Measurements from ENCODE around the gene CST5.
"Not testable (repeated sequence)": the region's sequence is repeated elsewhere in the genome, so short reads cannot be mapped to it uniquely, and the experiment has no call there.

CST5 gene

DNA sequence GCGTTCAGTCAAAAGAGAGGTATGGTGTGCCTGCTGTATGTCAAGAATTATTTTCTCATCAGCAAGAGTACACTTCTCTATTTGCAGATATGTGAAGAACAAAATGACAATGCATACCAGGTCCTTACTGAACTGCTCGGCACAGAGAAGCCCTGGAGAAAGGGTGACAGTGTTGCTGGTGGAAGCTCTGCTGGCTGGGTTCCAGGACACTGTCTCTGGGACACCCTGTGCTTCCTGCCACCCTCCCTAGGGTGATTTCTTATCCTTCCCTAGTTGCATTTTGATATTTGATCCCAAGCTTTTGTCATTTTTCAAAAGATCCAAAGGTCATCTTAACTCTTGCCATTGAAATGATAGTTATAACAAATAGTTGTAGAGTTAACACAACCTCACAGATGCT lies 8.3 kb upstream of the CST5 start:
- no peak for DNase-seq

DNA sequence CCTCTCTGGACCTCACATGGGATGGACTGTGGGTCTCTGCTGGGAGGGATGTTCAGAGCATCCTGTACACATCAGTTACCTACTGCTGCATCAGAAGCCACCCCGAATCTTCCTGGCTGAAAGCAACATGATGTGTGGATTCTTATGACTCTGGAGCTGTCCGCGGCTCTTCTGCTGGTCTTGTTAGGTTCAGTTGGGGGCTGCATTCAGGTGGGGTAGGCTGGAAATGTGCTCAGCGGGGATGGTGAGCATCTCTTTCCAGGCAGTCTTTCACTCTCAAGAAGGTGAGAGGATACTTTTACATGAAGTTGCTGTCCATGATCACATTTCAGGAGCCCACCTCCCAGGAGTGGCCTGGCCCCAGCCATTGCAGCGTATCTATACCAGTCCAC lies 5.2 kb upstream of the CST5 start:
- no peak for DNase-seq

DNA sequence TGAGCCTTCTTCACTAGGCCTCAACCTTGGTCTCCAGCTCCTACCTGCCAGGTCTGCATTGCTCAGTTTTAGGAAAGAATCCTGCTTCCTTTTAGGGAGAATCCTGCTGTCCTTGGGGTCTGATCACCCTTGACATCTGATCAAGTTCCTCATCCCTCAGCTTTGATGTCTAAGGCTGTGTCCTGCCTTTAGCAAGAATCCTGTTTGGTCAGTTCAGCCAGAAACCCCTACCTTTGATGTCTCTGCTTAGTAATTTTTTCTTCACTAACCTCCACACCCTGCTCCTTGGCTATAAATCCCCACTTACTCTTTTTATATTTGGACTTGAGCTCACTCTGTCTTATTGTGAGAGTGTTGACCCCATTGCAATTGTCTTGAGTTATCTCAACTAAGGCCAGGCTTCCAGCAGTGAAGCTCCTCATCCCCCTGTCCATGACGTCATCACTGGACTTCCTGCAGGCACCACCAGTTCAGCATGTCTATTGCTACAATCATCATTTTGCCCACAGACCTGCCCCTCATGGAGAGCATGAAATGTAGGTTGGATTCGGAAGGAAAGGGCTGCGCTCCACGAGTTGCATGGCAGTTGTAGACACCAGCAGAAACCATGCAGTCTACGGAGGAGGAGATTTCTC lies 4.7 kb upstream of the CST5 start:
- DNase-seq, result no peak

DNA sequence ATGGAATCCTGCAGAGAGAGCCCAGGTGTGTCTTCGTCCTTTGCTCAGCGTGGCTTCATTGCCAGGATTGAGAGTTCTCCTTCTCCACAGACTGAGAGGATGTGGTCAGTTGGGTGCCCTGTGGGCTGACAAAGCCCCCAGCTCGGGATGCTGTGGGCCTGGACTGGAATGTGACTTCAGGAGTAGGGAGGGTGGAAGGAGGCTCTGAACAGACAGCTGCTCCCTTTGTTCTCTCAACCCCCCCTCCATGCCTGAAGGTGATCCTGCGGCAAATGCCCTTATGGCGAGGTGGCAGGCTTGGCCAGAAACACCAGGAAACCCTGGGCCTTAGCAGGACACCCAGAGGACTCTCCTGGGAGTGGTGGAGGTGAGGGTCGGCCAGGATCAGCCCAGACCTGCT lies 1.8 kb upstream of the CST5 start:
- DNase-seq, result no peak

DNA sequence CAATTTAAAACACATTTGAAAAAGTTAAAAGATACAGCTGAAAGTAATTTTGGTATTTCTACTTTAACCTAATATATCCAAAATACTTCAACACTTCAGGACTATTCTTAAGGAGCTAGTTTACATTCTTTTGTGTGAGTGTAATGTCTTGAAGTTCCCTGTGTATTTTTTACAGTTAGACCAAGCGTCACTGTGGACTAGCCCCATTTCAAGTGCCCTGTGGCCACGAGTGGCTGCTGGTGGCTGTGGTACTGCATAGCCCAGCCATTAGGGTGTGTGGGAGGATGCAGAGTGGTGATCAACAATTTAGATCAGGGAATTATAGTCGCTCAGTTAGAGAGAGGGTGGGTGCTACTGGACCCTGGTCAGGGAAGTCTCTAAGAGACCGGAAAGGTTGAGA lies 869 bp upstream of the CST5 start:
- DNase-seq, result no peak

DNA sequence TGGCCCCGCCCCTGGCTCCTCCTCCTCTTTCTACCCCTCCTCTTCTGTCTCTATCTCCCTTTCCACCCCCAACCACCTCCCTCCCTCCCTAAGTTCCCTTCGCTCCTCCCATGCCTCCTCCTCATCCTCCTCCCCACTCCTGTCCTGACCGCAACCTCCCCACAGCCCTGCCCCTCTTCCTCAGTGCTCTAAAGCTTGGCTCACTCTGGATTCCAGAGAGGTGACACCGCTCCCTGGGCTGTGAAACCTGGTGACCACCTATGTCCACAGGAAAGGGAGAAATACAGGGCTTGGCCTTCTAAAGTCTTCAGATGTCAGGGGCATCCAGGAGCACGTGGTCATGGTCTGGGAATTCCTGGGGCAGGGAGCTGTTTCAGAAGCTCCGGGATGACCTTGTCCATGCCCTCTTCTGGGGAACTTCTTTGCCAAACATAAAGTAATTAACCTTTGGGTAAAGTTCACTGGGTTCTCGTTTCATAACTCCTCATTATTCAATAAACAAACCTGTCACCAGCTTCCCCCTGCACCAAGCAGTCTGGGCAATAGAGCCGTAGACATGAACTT lies 345 bp upstream of the CST5 start:
- no peak for DNase-seq

DNA sequence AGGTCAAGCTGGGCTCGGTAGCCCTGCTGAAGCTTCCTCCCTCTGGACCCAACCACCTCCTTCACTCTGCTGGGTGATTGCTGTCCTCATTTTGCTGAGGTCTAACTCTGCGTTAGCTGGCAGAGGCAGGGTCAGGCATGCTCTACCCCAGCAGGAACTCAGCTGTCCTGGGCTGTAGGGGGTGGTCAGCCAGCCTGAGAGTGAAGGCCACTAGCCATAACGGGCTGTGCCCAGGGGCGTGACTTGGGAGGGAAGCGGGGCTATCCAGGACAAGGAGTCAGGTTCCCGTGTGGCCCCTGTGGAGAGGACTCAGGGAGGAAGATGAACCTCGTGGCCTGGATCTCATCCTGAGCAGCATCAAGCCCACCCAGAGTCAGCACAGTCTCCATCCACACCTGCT lies 761 bp downstream of the CST5 start:
- no peak for DNase-seq

DNA sequence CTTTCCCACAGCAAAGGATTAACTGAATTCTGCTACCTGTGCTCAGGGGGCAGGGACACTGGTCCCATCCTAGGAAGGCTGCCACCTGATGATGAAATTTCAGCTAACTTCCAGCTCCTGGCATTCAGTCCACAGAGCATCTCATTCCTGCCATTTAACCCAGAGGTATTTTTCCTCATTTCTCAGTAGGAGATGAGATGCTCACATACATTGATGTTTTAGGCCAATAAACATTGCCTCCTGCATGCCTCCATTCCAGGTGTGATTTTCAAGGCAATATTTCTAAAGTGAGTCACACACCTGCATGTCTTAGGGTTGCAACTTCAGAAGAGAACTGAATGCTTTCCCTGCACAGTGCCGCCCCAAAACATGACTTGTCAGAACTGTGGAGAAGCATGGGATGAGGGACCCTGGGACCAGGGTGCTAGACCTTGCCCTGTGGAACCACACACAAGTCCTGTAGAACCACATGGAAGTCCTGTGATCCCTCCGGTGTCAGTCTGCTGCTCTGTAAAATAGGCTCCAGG lies 1.5 kb downstream of the CST5 start:
- DNase-seq, result not testable (repeated sequence)

DNA sequence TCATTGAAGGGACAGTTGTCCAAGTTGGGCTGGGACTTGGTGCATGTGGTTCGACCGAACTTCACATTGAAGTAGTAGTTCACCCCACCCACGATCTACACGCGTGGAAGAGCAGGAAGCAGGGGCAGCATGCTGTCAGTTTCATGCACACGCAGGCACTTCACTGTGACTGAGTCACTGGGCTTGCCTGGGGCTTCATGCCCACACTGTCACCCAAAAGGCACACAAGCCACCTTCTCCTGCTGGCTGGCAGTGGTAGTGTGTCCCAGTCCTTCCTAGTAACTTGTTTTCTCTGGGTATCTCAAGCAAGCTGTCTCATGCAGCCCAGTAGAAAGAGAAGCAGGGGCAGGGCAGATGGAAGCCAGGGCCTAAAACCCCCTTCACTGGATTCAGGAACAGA lies 2.0 kb downstream of the CST5 start:
- DNase-seq, result no peak

DNA sequence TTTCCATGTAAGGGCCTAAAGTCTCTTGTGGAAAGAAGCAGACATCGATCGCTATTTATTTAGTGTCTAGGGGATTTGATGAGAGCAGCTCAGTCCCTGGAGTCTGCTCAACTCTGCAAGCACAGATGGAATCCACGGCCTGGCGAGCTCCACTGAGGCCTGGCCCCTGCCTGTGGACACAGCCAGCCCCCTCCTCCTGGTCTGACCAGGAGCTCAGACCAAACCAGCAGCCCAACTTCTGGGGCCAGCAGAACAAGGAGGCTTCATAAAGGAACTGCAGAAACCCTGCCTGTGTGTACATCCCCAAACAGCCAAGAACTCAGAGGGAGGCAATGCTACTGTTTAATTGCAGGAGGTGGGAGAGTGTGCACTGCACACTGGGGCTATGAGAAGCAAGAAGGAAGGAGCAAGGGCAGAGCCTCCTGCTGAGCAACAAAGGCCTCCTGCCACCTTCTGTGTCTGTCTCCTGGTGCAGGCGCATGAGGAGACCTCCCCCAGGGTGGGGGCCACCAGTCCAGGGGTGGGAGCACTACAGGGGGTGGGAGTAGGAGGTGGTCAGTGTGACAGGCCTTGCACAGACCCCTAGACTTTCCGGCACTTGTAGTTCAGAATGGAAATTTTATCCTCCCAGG lies 3.8 kb downstream of the CST5 start:
- no peak for DNase-seq

DNA sequence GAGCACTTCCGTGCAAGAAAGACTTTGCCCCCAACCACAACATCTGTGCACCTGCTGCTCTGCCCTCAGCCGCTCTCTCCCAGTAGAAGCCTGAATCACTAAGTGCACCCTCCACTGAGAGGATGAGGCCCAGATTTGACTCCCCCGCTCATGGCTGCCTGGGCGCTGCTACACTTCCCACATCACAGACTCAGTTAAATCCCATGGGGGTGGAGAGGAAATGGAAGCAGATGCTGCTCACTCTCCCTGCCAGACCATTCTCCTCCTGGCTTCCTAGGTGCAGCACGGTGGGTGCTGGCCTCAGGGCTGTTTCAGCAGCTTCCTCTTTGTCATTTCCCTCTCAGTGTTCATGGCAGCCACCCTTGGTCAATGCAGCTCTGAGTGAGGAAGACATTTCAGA lies 4.8 kb downstream of the CST5 start:
- no peak for DNase-seq

DNA sequence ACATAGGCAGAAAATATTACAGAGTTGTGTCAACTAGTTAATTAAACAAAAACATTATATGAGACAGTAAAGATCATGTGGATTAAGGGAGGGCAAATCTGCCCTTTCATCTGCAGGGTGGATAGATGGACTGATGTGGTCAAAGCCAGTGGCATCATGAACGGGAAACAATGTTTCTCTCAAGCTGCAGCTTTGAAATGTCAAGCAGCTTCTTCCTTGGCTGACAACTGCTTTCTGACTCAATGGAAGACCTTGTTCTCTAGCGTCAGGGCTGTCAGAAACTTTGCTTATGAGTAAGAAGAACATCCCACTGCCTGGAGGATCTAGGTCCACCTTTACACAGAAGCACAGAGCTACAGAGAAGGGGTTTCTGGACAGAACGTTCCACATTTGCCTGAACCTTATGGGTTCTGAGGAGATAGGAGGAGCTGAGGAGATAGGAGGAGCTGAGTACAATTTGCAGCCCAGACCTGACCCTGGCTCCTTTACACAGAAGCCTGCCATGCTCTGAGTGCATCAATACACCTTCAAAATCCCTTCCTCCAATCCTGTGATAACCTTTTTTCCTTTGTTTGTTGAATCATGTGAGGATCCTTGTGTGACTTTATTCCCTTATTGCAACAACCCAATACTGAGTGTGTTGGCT lies 6.1 kb downstream of the CST5 start:
- DNase-seq, result no peak

DNA sequence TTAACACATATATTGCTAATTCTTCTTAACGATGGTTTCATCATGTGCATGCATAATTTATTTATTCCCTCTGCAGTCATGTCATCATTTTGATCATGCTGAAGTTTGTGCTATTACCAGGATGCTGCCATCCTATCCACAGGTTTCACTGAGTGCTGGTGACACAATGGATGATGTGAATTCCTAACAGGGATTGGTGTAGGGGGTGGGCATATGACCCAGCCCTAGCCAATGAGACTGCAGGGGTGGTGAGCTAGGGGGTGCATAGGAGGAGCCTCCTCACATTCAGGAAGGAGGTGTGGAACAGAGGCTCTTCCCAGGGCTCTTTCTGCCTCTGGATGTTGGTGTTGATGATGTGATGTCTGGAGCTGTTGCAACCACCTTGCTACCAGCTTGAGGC lies 7.5 kb downstream of the CST5 start:
- DNase-seq, result no peak

DNA sequence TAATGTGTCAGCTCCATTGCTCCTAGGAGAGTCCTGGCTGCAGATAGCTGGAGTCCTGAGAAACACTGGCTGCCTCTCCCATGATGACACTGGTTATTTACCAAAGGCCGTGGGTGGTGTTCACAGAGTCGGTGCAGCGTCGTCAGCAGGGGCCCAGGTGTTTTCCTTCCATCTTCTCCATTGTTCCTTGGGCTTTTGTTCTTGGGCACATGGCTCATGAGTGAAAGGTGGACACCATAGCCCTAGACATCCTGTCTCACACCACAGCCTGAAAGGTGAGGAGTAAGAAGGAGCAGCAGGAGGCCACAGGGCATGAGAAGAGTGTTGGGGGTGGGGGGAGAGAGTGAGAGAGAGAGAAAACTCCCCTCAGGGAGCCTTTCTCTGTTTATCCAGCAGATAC lies 9.1 kb downstream of the CST5 start:
- no peak for DNase-seq

DNA sequence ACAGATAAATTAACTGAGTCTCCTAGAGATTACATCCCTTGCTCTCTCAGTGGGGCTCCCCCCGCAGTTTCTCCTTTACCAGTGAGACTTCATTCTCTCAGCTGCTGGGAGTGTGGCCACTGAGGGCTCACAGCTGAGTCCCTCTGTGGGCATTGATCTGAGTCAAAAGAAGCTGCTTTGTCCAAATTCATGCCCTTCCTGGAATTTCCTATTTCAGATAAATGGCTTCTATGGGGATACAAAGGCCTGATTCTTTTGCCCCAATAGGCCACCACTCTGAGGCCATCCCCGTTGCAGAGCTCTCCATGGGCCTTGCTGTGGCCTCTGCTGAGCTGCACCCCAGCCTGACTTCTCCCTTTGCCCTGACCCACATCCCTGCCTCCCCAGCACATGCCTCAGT lies 10.0 kb downstream of the CST5 start:
- DNase-seq, result no peak

DNA sequence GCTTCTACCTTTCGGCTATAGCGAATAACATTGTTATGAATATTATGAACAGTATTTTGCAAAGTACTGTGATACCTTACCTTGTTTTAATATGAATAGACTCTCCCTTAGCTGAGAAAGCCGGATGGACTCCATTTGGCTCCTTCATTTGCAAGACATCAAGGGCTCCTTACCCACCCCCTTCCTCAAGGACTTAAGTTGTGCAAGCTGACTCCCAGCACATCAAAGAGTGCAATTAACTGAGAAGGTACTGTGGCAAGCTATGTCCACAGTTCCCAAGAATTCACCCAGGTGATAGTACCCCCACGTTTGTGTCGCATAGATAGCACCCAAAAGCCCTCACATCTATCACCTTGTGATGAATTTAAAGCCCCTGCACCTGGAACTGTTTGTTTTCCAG lies 11.2 kb downstream of the CST5 start:
- no peak for DNase-seq

DNA sequence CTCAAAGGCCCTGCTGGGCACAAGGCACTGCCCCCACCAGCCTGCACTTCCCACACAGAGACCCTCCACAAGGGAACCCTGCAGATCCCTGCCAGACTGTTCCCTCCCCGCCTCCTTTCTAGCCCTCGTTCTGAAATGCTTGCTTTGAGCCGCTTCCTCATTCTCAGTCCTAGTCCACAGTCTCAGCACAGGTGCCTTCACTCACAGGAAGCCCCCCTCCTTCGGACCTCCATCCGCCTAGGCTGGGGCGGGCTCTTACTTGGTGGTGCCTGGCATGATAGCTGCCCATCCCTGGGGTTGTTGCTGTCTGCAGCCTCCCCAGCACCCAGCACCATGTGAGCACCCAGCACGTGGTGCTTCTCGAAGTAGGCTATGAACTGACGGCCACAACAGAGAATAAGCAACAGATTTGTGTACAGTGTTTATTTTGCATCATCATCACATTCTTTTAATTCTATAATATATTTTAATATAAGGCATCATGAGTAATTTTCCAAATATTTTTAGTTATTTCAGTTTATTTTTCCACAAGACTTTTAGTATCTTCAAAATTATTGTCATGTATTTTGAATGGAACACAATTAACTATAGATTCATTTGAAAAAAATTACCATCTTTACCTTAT lies 12.3 kb downstream of the CST5 start:
- no peak for DNase-seq

DNA sequence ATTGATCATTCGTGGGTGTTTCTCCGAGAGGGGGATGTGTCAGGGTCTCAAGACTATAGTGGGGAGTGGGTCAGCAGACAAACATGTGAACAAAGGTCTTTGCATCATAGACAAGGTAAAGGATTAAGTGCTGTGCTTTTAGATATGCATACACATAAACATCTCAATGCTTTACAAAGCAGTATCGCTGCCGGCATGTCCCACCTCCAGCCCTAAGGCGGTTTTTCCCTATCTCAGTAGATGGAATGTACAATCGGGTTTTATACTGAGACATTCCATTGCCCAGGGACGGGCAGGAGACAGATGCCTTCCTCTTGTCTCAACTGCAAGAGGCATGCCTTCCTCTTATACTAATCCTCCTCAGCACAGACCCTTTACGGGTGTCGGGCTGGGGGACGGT lies 18.8 kb downstream of the CST5 start:
- DNase-seq, result not testable (repeated sequence)

DNA sequence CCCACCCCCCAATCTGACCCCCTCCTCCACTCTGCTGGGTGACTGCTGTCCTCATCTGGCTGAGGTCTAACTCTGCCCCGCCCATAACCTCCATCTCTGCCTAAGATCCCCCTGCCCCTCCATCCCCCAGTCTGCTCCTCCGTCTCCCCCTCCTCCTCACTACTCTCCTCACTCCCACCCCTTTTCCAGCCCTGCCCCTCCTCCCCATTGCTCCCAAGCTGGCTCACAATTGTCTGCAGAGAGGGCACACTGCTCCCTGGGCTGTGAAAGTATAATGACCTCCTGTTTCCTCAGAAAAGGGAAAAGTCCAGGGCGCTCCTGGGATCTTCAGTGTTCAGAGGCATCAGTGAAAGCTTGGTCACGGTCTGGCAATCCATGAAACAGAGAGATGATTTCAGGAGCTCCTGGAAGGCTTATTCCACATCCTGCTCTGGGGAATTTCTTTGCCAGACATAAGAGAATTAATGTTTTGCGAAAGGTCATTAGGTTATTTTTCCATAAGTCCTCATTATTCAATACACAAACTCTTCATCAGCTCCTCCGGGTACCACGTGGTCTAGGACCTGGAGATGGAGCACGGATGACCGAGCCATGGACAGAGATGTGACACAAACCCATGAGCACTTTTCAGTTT lies 21.5 kb downstream of the CST5 start:
- DNase-seq, result no peak

DNA sequence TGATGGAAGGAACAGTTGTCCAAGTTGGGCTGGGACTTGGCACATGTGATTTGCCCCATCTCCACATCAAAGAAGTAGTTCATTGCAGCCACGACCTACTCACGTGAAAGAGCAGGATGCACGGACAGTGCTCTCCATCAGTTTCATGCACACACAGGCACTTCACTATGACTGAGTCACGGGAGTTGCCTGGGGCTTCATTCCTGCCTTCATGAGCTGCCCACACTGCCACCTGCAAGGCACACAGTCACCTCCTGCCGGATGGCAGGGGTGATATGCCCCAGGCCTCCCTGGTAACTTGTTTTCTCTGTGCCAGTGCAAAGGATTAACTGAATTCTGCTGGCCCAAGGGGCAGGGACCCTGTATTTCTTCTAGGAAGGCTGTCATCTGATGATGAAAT lies 22.8 kb downstream of the CST5 start:
- DNase-seq, result no peak

DNA sequence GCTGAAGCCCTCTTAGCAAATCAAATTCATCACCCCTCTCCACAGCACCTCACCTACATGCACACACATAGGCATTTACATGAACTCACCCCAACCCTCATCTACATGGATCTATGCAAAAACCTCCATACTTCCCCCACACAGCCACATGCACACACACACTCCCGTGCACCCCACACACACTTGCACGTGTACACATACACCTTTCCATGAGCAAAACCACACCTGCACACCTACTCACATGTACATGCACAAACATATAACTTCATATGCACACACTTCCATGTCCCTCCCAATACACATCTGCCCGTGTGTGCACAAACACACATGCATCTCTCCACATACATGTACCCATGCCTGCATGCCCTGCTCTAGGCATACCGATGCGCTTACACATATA lies 23.3 kb downstream of the CST5 start:
- DNase-seq, result no peak

DNA sequence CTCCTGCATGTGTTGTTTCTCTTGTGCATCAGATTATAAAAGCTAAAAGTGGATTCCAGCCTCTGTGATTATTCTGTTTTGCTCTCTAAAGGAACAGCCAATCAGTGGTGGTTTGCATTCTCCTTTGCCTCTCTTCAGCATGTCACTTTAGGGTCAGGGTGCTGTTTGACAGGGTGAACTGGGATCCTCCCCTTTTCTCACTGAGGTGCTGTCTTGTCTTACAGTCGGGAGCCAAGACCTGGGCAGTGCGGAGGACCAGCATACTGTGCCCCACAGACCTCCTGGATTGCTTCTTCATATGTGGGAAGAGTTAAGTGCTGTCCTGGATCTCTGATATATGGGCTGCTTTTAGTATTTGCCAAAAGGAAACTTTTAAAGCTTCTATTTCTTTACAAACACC lies 37.9 kb downstream of the CST5 start:
- DNase-seq, result no peak

DNA sequence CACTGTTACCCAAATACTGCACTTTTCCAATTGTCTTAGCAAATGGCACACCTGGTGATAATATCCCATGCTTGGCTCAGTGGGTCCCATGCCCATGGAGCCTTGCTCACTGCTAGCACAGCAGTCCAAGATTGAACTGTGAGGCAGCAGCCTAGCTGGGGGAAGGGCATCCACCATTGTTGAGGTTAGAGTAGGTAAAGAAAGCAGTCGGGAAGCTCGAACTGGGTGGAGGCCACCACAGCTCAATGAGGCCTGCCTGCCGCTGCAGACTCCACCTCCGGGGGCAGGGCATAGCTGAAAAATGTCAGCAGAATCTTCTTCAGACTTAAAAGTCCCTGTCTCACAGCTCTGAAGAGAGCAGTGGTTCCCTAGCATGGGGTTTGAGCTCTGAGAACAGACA lies 43.8 kb downstream of the CST5 start:
- no peak for DNase-seq

Measured in effector CD4-positive, alpha-beta T cell (primary cell).